ENCODE results near the gene KASH5. TPM values are rescaled to one million over a fixed set of nuclear protein-coding genes. Genes with fewer than 3 reads are reported as not detected.

Gene KASH5
- total RNA-seq, 4 donors from 2014 or later: not detected

- no peaks in the 10 kb centered on the region for H3K36me3 ChIP-seq
- H3K4me1 ChIP-seq: peaks cover 16% of the 10 kb centered on the region
- H3K4me3 ChIP-seq: no peak overlapping the region
- H3K27ac ChIP-seq: no peak overlapping the region
- TF ChIP-seq CTCF (IDR thresholded peaks at IDR 0.05) (no peak), POLR2A (IDR thresholded peaks at IDR 0.05) (no peak), POLR2AphosphoS5 (IDR thresholded peaks at IDR 0.05) (no peak), EP300 (IDR thresholded peaks at IDR 0.05) (no peak)
- DNase-seq (ENCODE audit: low spot score in 2 of 2): peak in 1 of 2 donors; percentile 58
- H3K27me3 ChIP-seq: peaks cover 96% of the 10 kb centered on the region
- no peaks in the 10 kb centered on the region for H3K9me3 ChIP-seq
- WGBS: 22% methylated on average over 45 of the region's 63 CpGs
These were observed 44.4 kb downstream of the KASH5 start for GRCh38 chr19:49432141-49433073.

DNA sequence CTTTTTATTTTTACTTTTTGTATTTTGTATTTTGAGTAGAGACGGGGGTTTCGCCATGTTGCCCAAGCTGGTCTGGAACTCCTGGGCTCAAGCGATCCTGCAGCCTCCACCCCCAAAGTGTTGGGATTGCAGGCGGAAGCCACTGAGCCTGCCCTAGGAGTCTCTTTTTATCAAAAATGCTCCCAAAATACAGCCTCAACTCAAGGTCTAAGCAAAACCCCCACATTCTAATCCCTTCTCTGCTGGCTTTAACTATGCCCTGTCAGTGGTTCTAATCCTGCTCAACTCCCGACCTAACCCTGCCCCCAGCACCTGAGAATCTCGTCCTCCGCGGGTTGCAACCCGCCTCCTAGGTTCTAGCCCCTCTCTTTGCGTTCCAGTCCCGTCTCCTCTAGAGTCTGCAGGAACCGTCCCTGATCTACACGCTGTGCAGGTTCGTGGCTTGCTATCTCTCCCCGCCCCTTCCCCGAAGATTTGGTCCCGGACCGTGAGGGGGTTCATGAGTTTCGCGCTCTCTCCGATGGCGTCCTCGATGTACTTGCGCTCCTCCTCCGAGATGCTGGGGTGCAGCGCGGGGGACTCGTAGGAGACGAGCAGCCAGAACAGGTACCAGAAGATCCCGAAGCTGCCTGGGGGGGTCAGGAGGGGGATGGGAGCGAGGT lies 45.3 kb downstream of the KASH5 start:
- 39% methylated on average over 31 of the region's 31 CpGs for WGBS
- Histone ChIP-seq H3K9me3 (no peaks in the 10 kb centered on the region), H3K27me3 (peaks cover 96% of the 10 kb centered on the region), H3K27ac (no peak overlapping the region), H3K4me3 (no peak overlapping the region), H3K4me1 (peaks cover 8% of the 10 kb centered on the region), H3K36me3 (no peaks in the 10 kb centered on the region)
- no peak for DNase-seq (ENCODE audit: low spot score in 2 of 2)
- no peak for TF ChIP-seq CTCF (IDR thresholded peaks at IDR 0.05)
- no peak for TF ChIP-seq EP300 (IDR thresholded peaks at IDR 0.05)
- no peak for TF ChIP-seq POLR2A (IDR thresholded peaks at IDR 0.05)
- TF ChIP-seq POLR2AphosphoS5 (IDR thresholded peaks at IDR 0.05): no peak

GRCh38 chr19:49434907-49435583 lies 47.0 kb downstream of the KASH5 start:
- H3K36me3 ChIP-seq: no peaks in the 10 kb centered on the region
- H3K4me3 ChIP-seq: no peak overlapping the region
- WGBS: 94% methylated on average over 18 of the region's 18 CpGs
- no peak for TF ChIP-seq CTCF (IDR thresholded peaks at IDR 0.05)
- no peak for TF ChIP-seq EP300 (IDR thresholded peaks at IDR 0.05)
- no peak for TF ChIP-seq POLR2A (IDR thresholded peaks at IDR 0.05)
- no peak for TF ChIP-seq POLR2AphosphoS5 (IDR thresholded peaks at IDR 0.05)
- H3K27ac ChIP-seq: no peak overlapping the region
- no peaks in the 10 kb centered on the region for H3K9me3 ChIP-seq
- peaks cover 100% of the 10 kb centered on the region for H3K27me3 ChIP-seq
- H3K4me1 ChIP-seq: peaks cover 6% of the 10 kb centered on the region
- DNase-seq (ENCODE audit: low spot score in 2 of 2): peak in 1 of 2 donors; percentile 54

GRCh38 chr19:49435670-49436069 lies 47.6 kb downstream of the KASH5 start:
- WGBS: 86% methylated on average over 10 of the region's 10 CpGs
- H3K27me3 ChIP-seq: peaks cover 97% of the 10 kb centered on the region
- H3K9me3 ChIP-seq: no peaks in the 10 kb centered on the region
- no peaks in the 10 kb centered on the region for H3K36me3 ChIP-seq
- no peak for DNase-seq (ENCODE audit: low spot score in 2 of 2)
- no peak overlapping the region for H3K27ac ChIP-seq
- no peak overlapping the region for H3K4me3 ChIP-seq
- peaks cover 6% of the 10 kb centered on the region for H3K4me1 ChIP-seq
- no peak for TF ChIP-seq EP300 (IDR thresholded peaks at IDR 0.05)
- TF ChIP-seq CTCF (IDR thresholded peaks at IDR 0.05): no peak
- TF ChIP-seq POLR2AphosphoS5 (IDR thresholded peaks at IDR 0.05): no peak
- no peak for TF ChIP-seq POLR2A (IDR thresholded peaks at IDR 0.05)
